SW 1271 (cell line): ENCODE results near the gene REV1.
"Not testable (repeated sequence)": the region's sequence is repeated elsewhere in the genome, so short reads cannot be mapped to it uniquely, and the experiment has no call there.

Experiments
- DNase-seq, 2 experiments: peaks; one replicate each; lab custom pipeline; 2025; lab: John Stamatoyannopoulos, UW

REV1 gene

GRCh38 chr2:99485824-99486223, 4.0 kb downstream of the REV1 start:
- no peak for DNase-seq

GRCh38 chr2:99485411-99485810, 4.4 kb downstream of the REV1 start:
- no peak for DNase-seq

GRCh38 chr2:99484205-99484604, 5.6 kb downstream of the REV1 start:
- no peak for DNase-seq

- no peak for DNase-seq
Observed at GRCh38 chr2:99481941-99482340, 7.9 kb downstream of the REV1 start.

- no peak for DNase-seq
Observed at GRCh38 chr2:99481527-99481926, 8.3 kb downstream of the REV1 start.

- DNase-seq, result no peak
Observed at GRCh38 chr2:99480390-99480789, 9.4 kb downstream of the REV1 start.

- no peak for DNase-seq
Observed at GRCh38 chr2:99478632-99479031, 11.2 kb downstream of the REV1 start.

- no peak for DNase-seq
Observed at GRCh38 chr2:99477054-99477453, 12.8 kb downstream of the REV1 start.

- no peak for DNase-seq
Observed at GRCh38 chr2:99476629-99477028, 13.2 kb downstream of the REV1 start.

GRCh38 chr2:99475095-99475494, 14.7 kb downstream of the REV1 start:
- DNase-seq, result peak in 1 of 2 experiments; percentile 25

- no peak for DNase-seq
Observed at GRCh38 chr2:99473518-99474083, 16.2 kb downstream of the REV1 start.

GRCh38 chr2:99472600-99472960, 17.2 kb downstream of the REV1 start:
- no peak for DNase-seq

- no peak for DNase-seq
Observed at GRCh38 chr2:99471654-99472599, 17.9 kb downstream of the REV1 start.

GRCh38 chr2:99470957-99471356, 18.9 kb downstream of the REV1 start:
- DNase-seq, result no peak

- not testable (repeated sequence) for DNase-seq
Observed at GRCh38 chr2:99470459-99470858, 19.4 kb downstream of the REV1 start.

- no peak for DNase-seq
Observed at GRCh38 chr2:99469394-99469793, 20.4 kb downstream of the REV1 start.

- DNase-seq, result no peak
Observed at GRCh38 chr2:99468155-99468554, 21.7 kb downstream of the REV1 start.

GRCh38 chr2:99467390-99467789, 22.4 kb downstream of the REV1 start:
- DNase-seq, result no peak

- DNase-seq, result no peak
Observed at GRCh38 chr2:99461828-99462483, 27.9 kb downstream of the REV1 start.

GRCh38 chr2:99458529-99458928, 31.3 kb downstream of the REV1 start:
- no peak for DNase-seq

- DNase-seq, result no peak
Observed at GRCh38 chr2:99451686-99452085, 38.1 kb downstream of the REV1 start.

GRCh38 chr2:99451280-99451679, 38.5 kb downstream of the REV1 start:
- DNase-seq, result no peak

GRCh38 chr2:99450199-99450598, 39.6 kb downstream of the REV1 start:
- DNase-seq, result no peak
